HG03565 (cell line): Measurements from ENCODE around the gene CLIC1.

ENCODE experiments used
- ATAC-seq: cut with Tn5 transposase; IDR thresholded peaks from one replicate; pipeline ENCODE4 v1.9.1; 2021; ENCODE audit warnings: mild to moderate bottlenecking, moderate library complexity; ENCODE audit not compliant: unreplicated experiment

Gene CLIC1

GRCh38 chr6:31769684-31770371 is 33.5 kb upstream of the CLIC1 start:
- no peak for ATAC-seq

- ATAC-seq = no peak
These were observed 32.3 kb upstream of the CLIC1 start for GRCh38 chr6:31768363-31769257.

- ATAC-seq = no peak
These were observed 30.8 kb upstream of the CLIC1 start for GRCh38 chr6:31767096-31767645.

GRCh38 chr6:31765910-31766794 is 29.8 kb upstream of the CLIC1 start:
- ATAC-seq = no peak

- ATAC-seq = no peak
These were observed 29.2 kb upstream of the CLIC1 start for GRCh38 chr6:31765559-31765909.

GRCh38 chr6:31764198-31764597 is 27.9 kb upstream of the CLIC1 start:
- ATAC-seq = no peak

- ATAC-seq = no peak
These were observed 27.2 kb upstream of the CLIC1 start for GRCh38 chr6:31763619-31763940.

GRCh38 chr6:31762878-31763618 is 26.7 kb upstream of the CLIC1 start:
- no peak for ATAC-seq

- ATAC-seq = no peak
These were observed 26.0 kb upstream of the CLIC1 start, which contains the start of gene SAPCD1 for GRCh38 chr6:31762356-31762755. Gene SAPCD1 (plus strand): TSS chr6:31762656. CDS start chr6:31763055, 399 bp downstream.

- no peak for ATAC-seq
These were observed 25.0 kb upstream of the CLIC1 start for GRCh38 chr6:31761343-31761742.

- no peak for ATAC-seq
These were observed 24.5 kb upstream of the CLIC1 start for GRCh38 chr6:31760790-31761189.

- ATAC-seq = no peak
These were observed 22.0 kb upstream of the CLIC1 start for GRCh38 chr6:31758281-31758680.

GRCh38 chr6:31752739-31753319 is 16.5 kb upstream of the CLIC1 start:
- ATAC-seq = no peak

GRCh38 chr6:31750411-31751022 is 14.2 kb upstream of the CLIC1 start:
- ATAC-seq = no peak

GRCh38 chr6:31749301-31750036 is 13.1 kb upstream of the CLIC1 start:
- no peak for ATAC-seq

- no peak for ATAC-seq
These were observed 8.1 kb upstream of the CLIC1 start for GRCh38 chr6:31744422-31744821.

GRCh38 chr6:31742894-31743293 is 6.6 kb upstream of the CLIC1 start:
- no peak for ATAC-seq

- no peak for ATAC-seq
These were observed 5.5 kb upstream of the CLIC1 start for GRCh38 chr6:31741815-31742214.
